Measurements from ENCODE around the gene RCVRN. TPM values are rescaled to one million over a fixed set of nuclear protein-coding genes. Genes with fewer than 3 reads are reported as not detected.
"Not testable (repeated sequence)": the region's sequence is repeated elsewhere in the genome, so short reads cannot be mapped to it uniquely, and the experiment has no call there.

The RCVRN gene
- total and polyA plus RNA-seq, 12 donors = 0.13 to 0.91 (median 0.47) TPM; not detected in 8

- H3K36me3 ChIP-seq (replicated peaks in 1 of 2) = no peaks in the 10 kb centered on the region
- no peak overlapping the region for H3K4me3 ChIP-seq
- H3K27ac ChIP-seq = no peak overlapping the region
- no peak for DNase-seq
- TF ChIP-seq CTCF (IDR thresholded peaks at IDR 0.05) (no peak), POLR2A (IDR thresholded peaks at IDR 0.05) (no peak)
- 77 to 89% (median 84%) methylated on average over 7 to 11 of the region's 11 CpGs for WGBS, 4 donors
- H3K27me3 ChIP-seq = no peaks in the 10 kb centered on the region
- H3K4me1 ChIP-seq (replicated peaks in 1 of 2) = no peaks in the 10 kb centered on the region
- H3K9me3 ChIP-seq (replicated peaks in 1 of 3) = no peaks in the 10 kb centered on the region
- intact Hi-C loops (cut with DNase I) = loop anchor here (5.0 to 10.0 kb wide), 3 partner anchors 302 to 692 kb away; no protein-coding TSS in a partner anchor
These were observed 20.4 kb upstream of the RCVRN start for GRCh38 chr17:9925457-9925856.

GRCh38 chr17:9924735-9925191 lies 19.7 kb upstream of the RCVRN start:
- TF ChIP-seq CTCF (IDR thresholded peaks at IDR 0.05) (peak; percentile 79 to 91 (median 84)), POLR2A (IDR thresholded peaks at IDR 0.05) (no peak)
- Histone ChIP-seq H3K9me3 (replicated peaks in 1 of 3) (no peaks in the 10 kb centered on the region), H3K4me1 (replicated peaks in 1 of 2) (no peaks in the 10 kb centered on the region), H3K36me3 (replicated peaks in 1 of 2) (no peaks in the 10 kb centered on the region), H3K27ac (no peak overlapping the region), H3K27me3 (no peaks in the 10 kb centered on the region), H3K4me3 (no peak overlapping the region)
- 19 to 21% (median 19%) methylated on average over 6 of the region's 6 CpGs for WGBS, 4 donors
- DNase-seq = peak in 3 of 7 donors; percentile 20 to 54 (median 26)
- intact Hi-C loops (cut with DNase I) = loop anchor here (5.0 to 10.0 kb wide), 3 partner anchors 303 to 693 kb away; no protein-coding TSS in a partner anchor

GRCh38 chr17:9922012-9922848 lies 17.2 kb upstream of the RCVRN start:
- no peak overlapping the region for H3K27ac ChIP-seq
- H3K4me3 ChIP-seq = no peak overlapping the region
- WGBS, 4 donors = 84 to 93% (median 88%) methylated on average over 14 of the region's 14 CpGs
- H3K4me1 ChIP-seq (replicated peaks in 1 of 2) = no peaks in the 10 kb centered on the region
- H3K36me3 ChIP-seq (replicated peaks in 1 of 2) = no peaks in the 10 kb centered on the region
- intact Hi-C loops (cut with DNase I) = loop anchor here in 1 of 2 donors (10.0 kb wide), 1 partner anchor 693 kb away; no protein-coding TSS in a partner anchor
- H3K9me3 ChIP-seq (replicated peaks in 1 of 3) = no peaks in the 10 kb centered on the region
- TF ChIP-seq POLR2A (IDR thresholded peaks at IDR 0.05) (no peak), CTCF (IDR thresholded peaks at IDR 0.05) (no peak)
- DNase-seq = no peak
- no peaks in the 10 kb centered on the region for H3K27me3 ChIP-seq

GRCh38 chr17:9921216-9921615 lies 16.1 kb upstream of the RCVRN start:
- intact Hi-C loops (cut with DNase I) = loop anchor here in 1 of 2 donors (10.0 kb wide), 1 partner anchor 694 kb away; no protein-coding TSS in a partner anchor
- DNase-seq; H3K4me1 ChIP-seq (replicated peaks in 1 of 2); H3K27me3 ChIP-seq; H3K4me3 ChIP-seq; H3K27ac ChIP-seq; H3K9me3 ChIP-seq (replicated peaks in 1 of 3); H3K36me3 ChIP-seq (replicated peaks in 1 of 2): not testable (repeated sequence)
- 82 to 94% (median 86%) methylated on average over 5 to 13 of the region's 13 CpGs for WGBS, 4 donors

Measured in adrenal gland (tissue), 12 donors.